GM12878 (cell line): ENCODE results near the gene CNTRL. TPM values are rescaled to one million over a fixed set of nuclear protein-coding genes. Genes with fewer than 3 reads are reported as not detected.

Experiments used
- ATAC-seq: fragments of 200-7000 bp; cut with Tn5 transposase; 3 replicates; pipeline ENCODE4 v1.9.1; 2020; ENCODE audit warnings: mild to moderate bottlenecking, moderate library complexity
- Bru-seq: library from RNA; stranded (reverse); fragments of 400-500 nt; gene quantifications from one replicate; lab custom pipeline; 2021; lab: Mats Ljungman, UMichigan
- BruChase-seq, 2 experiments: library from RNA; stranded (reverse); fragments of 400-500 nt; gene quantifications; one replicate each; lab custom pipeline; 2021; lab: Mats Ljungman, UMichigan
- BruUV-seq: library from RNA; stranded (reverse); fragments of 400-500 nt; replicated peaks from 2 replicates; lab custom pipeline; 2021; lab: Mats Ljungman, UMichigan
- CTCF ChIA-PET: fragments of 300-600 bp; sonication (Branson Sonifier 250); formaldehyde crosslinking; extraction: SDS; loops from one replicate; lab custom pipeline; 2021; ENCODE audit warnings: inconsistent platforms; lab: Yijun Ruan, JAX
- POLR2A ChIA-PET: fragments of 350-600 bp; formaldehyde crosslinking; extraction: SDS; loops from one replicate; lab custom pipeline; 2021; ENCODE audit warnings: inconsistent platforms; lab: Charles Lee
- RAD21 ChIA-PET: fragments of 300-600 bp; sonication (Branson Sonifier 250); formaldehyde crosslinking; loops from one replicate; lab custom pipeline; 2023; ENCODE audit warnings: antibody characterized with exemption; ENCODE audit not compliant: unreplicated experiment; lab: Charles Lee
- SMC1A ChIA-PET: fragments of 300-600 bp; sonication (Branson Sonifier 250); formaldehyde crosslinking; loops from one replicate; lab custom pipeline; 2023; ENCODE audit not compliant: unreplicated experiment, uncharacterized antibody; lab: Charles Lee
- DNase-seq: peaks from one replicate; pipeline ENCODE4 v3.0.0-alpha.2; 2011; ENCODE audit warnings: low read depth, low spot score
- FAIRE-seq: peaks from 3 replicates; lab custom pipeline; 2011; peaks lifted over from hg19 to GRCh38; lab: Jason Lieb, UNC
- H2AFZ ChIP-seq: 2 replicates; pipeline ENCODE4 v1.6.0; 2011; ENCODE audit warnings: low read depth, low read length, control low read depth; ENCODE audit not compliant: control insufficient read depth
- H3K27ac ChIP-seq: 2 replicates; pipeline ENCODE4 v1.5.1; 2011; ENCODE audit warnings: control low read depth; ENCODE audit not compliant: control insufficient read depth, insufficient read depth
- H3K27me3 ChIP-seq, 2 experiments: replicated peaks in 1 of 2; 2 replicates each; pipeline versions ENCODE4 v1.6.0 to v1.6.1; 2011; ENCODE audit warnings: low read length in 1 of 2; ENCODE audit not compliant: control insufficient read depth in 2 of 2, insufficient read depth in 2 of 2
- H3K36me3 ChIP-seq, 2 experiments: 2 replicates each; pipeline ENCODE4 v1.5.1; 2011; ENCODE audit warnings: low read length in 1 of 2; ENCODE audit not compliant: control insufficient read depth in 2 of 2, insufficient read depth in 2 of 2
- H3K4me1 ChIP-seq: 2 replicates; pipeline ENCODE4 v1.6.1; 2011; ENCODE audit warnings: mild to moderate bottlenecking, low read length, moderate library complexity, mixed read lengths; ENCODE audit not compliant: control insufficient read depth, insufficient read depth
- H3K4me2 ChIP-seq: 2 replicates; pipeline ENCODE4 v1.6.0; 2011; ENCODE audit warnings: control low read depth; ENCODE audit not compliant: control insufficient read depth, insufficient read depth
- H3K4me3 ChIP-seq: fragments of 200-600 bp; sonication (generic); 2 replicates; pipeline ENCODE4 v1.5.1; 2016
- H3K79me2 ChIP-seq: 2 replicates; pipeline ENCODE4 v1.6.0; 2011; ENCODE audit warnings: low read length; ENCODE audit not compliant: control insufficient read depth, insufficient read depth
- H3K9ac ChIP-seq: 2 replicates; pipeline ENCODE4 v1.8.0; 2011; ENCODE audit warnings: low read length, control low read depth, mixed read lengths; ENCODE audit not compliant: control insufficient read depth, insufficient read depth
- H3K9me3 ChIP-seq: replicated peaks from 3 replicates; pipeline ENCODE4 v1.5.1; 2011; ENCODE audit warnings: mild to moderate bottlenecking, low read length; ENCODE audit not compliant: control insufficient read depth, insufficient read depth
- H4K20me1 ChIP-seq: 2 replicates; pipeline ENCODE4 v1.6.0; 2011; ENCODE audit not compliant: control insufficient read depth, insufficient read depth
- BRCA1 ChIP-seq: IDR thresholded peaks from 2 replicates; pipeline ENCODE4 v1.6.1; 2011; ENCODE audit warnings: low read depth, low read length, improper control_type of control experiment
- CREB1 ChIP-seq: IDR thresholded peaks from 2 replicates; pipeline ENCODE4 v1.6.1; 2012; ENCODE audit warnings: low read depth, mild to moderate bottlenecking, inconsistent platforms
- DPF2 ChIP-seq: fragments of 450-650 bp; IDR thresholded peaks from 2 replicates; pipeline ENCODE4 v1.6.1; 2017; ENCODE audit warnings: mild to moderate bottlenecking
- EED ChIP-seq: sonication (generic); IDR thresholded peaks from 2 replicates; pipeline ENCODE4 v1.6.1; 2016; ENCODE audit warnings: antibody characterized with exemption, low read depth
- ELK1 ChIP-seq: IDR thresholded peaks from 2 replicates; pipeline ENCODE4 v1.6.1; 2012; ENCODE audit warnings: low read depth, low read length, improper control_type of control experiment
- KDM1A ChIP-seq: fragments of 200-600 bp; sonication (generic); IDR thresholded peaks from 2 replicates; pipeline ENCODE4 v1.6.1; 2016; ENCODE audit warnings: borderline replicate concordance
- MTA3 ChIP-seq: IDR thresholded peaks from 2 replicates; pipeline ENCODE4 v1.6.1; 2012; ENCODE audit warnings: low read length, inconsistent platforms, borderline replicate concordance
- RELB ChIP-seq: fragments of 450-650 bp; IDR thresholded peaks from 2 replicates; pipeline ENCODE4 v1.6.1; 2017; ENCODE audit warnings: low read depth, mild to moderate bottlenecking, moderate library complexity
- SMAD5 ChIP-seq: IDR thresholded peaks from 2 replicates; pipeline ENCODE4 v1.6.1; 2016; ENCODE audit warnings: antibody characterized with exemption, low read depth
- SUZ12 ChIP-seq: fragments of 200-600 bp; sonication (generic); IDR thresholded peaks from one replicate; pipeline ENCODE4 v1.6.1; 2018; ENCODE audit warnings: antibody characterized with exemption, mild to moderate bottlenecking; ENCODE audit not compliant: unreplicated experiment
- ZBTB4 ChIP-seq: fragments of 450-650 bp; formaldehyde crosslinking; IDR thresholded peaks from 2 replicates; pipeline ENCODE4 v1.4.0; 2022; ENCODE audit warnings: mild to moderate bottlenecking, moderate library complexity
- ZNF622 ChIP-seq: fragments of 450-650 bp; IDR thresholded peaks from 2 replicates; pipeline ENCODE4 v1.6.1; 2017; ENCODE audit warnings: mild to moderate bottlenecking, inconsistent platforms
- WGBS: methylation state at CpG from one replicate; pipeline ENCODE4 v1.1.6; 2016; ENCODE audit warnings: low lambda C conversion rate; ENCODE audit not compliant: insufficient replicate concordance, insufficient coverage; ENCODE audit errors: missing lambda C conversion rate; 5-methylcytosine and 5-hydroxymethylcytosine counted together
- in situ Hi-C: fragments of 300-500 bp; cut with MboI; formaldehyde crosslinking; loops from 9 replicates; pipeline ENCODE4 v1.14.3; 2018; ENCODE audit warnings: mixed read lengths
- intact Hi-C: fragments of 100-400 bp; cut with micrococcal nuclease; formaldehyde crosslinking; loops from one replicate; pipeline ENCODE4 v1.14.2; 2022; ENCODE audit not compliant: unreplicated experiment
- long read RNA-seq, 2 experiments: library from polyadenylated mRNA; unstranded; transcript quantifications; one replicate each; pipeline ENCODE4 v2.0.0, GENCODE V29; 2019 to 2020
- polyA minus RNA-seq, 3 experiments: library from RNA; depleted of rRNA, polyadenylated mRNA; stranded (reverse); fragments of >200 nt; gene quantifications; 2 replicates each; pipeline ENCODE4 v1.2.3, GENCODE V29; 2011
- polyA plus RNA-seq, 11 experiments: library from polyadenylated mRNA; depleted of rRNA in 4 of 11; unstranded in 6 of 11; stranded (reverse) in 5 of 11; fragments of >200 nt; fragmentation: Nextera tagmentation in 4 of 11; fragmentation: Illumina TruSeq in 1 of 11; extraction: Ambion mirVana in 4 of 11; extraction: Trizol in 1 of 11; gene quantifications; 1 replicate in 1 of 11; 2 replicates in 10 of 11; pipeline versions ENCODE4 v1.2.1 to v1.2.3, GENCODE V29; 2011 to 2016; ENCODE audit warnings: inconsistent platforms in 2 of 11, missing spikeins in 2 of 11, low read depth in 1 of 11
- total RNA-seq, 4 experiments: library from RNA; depleted of rRNA in 3 of 4; stranded (reverse); fragments of >200 nt in 3 of 4; fragmentation: Illumina TruSeq in 1 of 4; extraction: Trizol in 1 of 4; gene quantifications; 2 replicates each; pipeline versions ENCODE4 v1.2.1 to v1.2.3, GENCODE V29; 2013 to 2021

CNTRL gene
- 235 and 239 TPM in 2 replicates for total RNA-seq (2013; cell fraction: nucleolus; rRNA removed)
- total RNA-seq (2014; rRNA removed) (34.3 and 37.5 TPM in 2 replicates), total RNA-seq (2014; rRNA removed; fragmentation: Illumina TruSeq; extraction: Trizol) (65.4 and 66.3 TPM in 2 replicates), total RNA-seq (2021) (48.2 and 50.8 TPM in 2 replicates), polyA plus RNA-seq (2011; rRNA removed) (59.0 and 81.7 TPM in 2 replicates), polyA plus RNA-seq (2014; fragmentation: Illumina TruSeq; extraction: Trizol) (53.9 and 66.5 TPM in 2 replicates), polyA plus RNA-seq (2014; fragmentation: Nextera tagmentation; extraction: Ambion mirVana) (10 to 100 TPM; 20.0 to 22.0 TPM), polyA plus RNA-seq (2014; rRNA removed) (27.2 and 32.1 TPM in 2 replicates), polyA plus RNA-seq (2016; fragmentation: Nextera tagmentation; extraction: Ambion mirVana) (10 to 100 TPM; 37.3 to 40.2 TPM), polyA minus RNA-seq (2011; rRNA and poly(A)+ RNA removed) (53.4 and 58.4 TPM in 2 replicates), Bru-seq, nascent RNA (percentile 87 among the genes with signal in this experiment), BruChase-seq, experiment 1, labeled RNA remaining after a 6-hour chase (percentile 88 among the genes with signal in this experiment), BruChase-seq, experiment 2, labeled RNA remaining after a 2-hour chase (percentile 91 among the genes with signal in this experiment)
- polyA plus RNA-seq (2011; ENCODE audit: low read depth) = 13.6 TPM
- 28.0 and 29.2 TPM in 2 replicates for polyA plus RNA-seq (2011; cell fraction: cytosol; rRNA removed)
- polyA plus RNA-seq (2011; cell fraction: nucleus; rRNA removed) = 73.2 and 77.1 TPM in 2 replicates
- polyA plus RNA-seq (2012) = 18.0 and 24.3 TPM in 2 replicates
- 21.1 and 23.3 TPM in 2 replicates for polyA minus RNA-seq (2011; cell fraction: cytosol; rRNA and poly(A)+ RNA removed)
- polyA minus RNA-seq (2011; cell fraction: nucleus; rRNA and poly(A)+ RNA removed) = 48.0 and 77.5 TPM in 2 replicates
- long read RNA-seq, experiment 1, partial matches to known transcripts = 22 of 29 reads
- long read RNA-seq, experiment 1, other reads (novel, unspliced or antisense) = 7 of 29 reads
- long read RNA-seq, experiment 2, partial matches to known transcripts = 417 of 497 reads
- long read RNA-seq, experiment 2, other reads (novel, unspliced or antisense) = 78 of 497 reads

- H3K79me2 ChIP-seq = peaks cover 42% of the 10 kb centered on the region
- peak within 1 kb of the TSS; percentile 94 for H2AFZ ChIP-seq
- H3K9ac ChIP-seq = peak within 1 kb of the TSS; percentile 98
- TSS peak; percentile 96 for BruUV-seq
- no peaks in the 10 kb centered on the region for H3K36me3 ChIP-seq
- peak; percentile 62 for DNase-seq
- ChIA-PET SMC1A (interaction anchor here (1.4 to 8.9 kb wide), 4 partner anchors 13 to 93 kb away, joined by 4 to 66 read pairs (median 6); no protein-coding TSS in a partner anchor), POLR2A (interaction anchor here (0.6 to 2.0 kb wide), 4 partner anchors 9 to 47 kb away, joined by 3 to 5 read pairs (median 4); no protein-coding TSS in a partner anchor), CTCF (no interaction called here), RAD21 (interaction anchor here (1.5 kb wide), 1 partner anchor 83 kb away, joined by 3 read pairs; no protein-coding TSS in a partner anchor)
- H3K27ac ChIP-seq = peak within 1 kb of the TSS; percentile 98
- H3K4me1 ChIP-seq = peaks cover 29% of the 10 kb centered on the region
- H4K20me1 ChIP-seq = no peaks in the 10 kb centered on the region
- under 1% methylated on average over 65 of the region's 85 CpGs for WGBS
- H3K9me3 ChIP-seq = no peaks in the 10 kb centered on the region; the same call in 2 of the 3 replicates
- ATAC-seq = peak; percentile 84
- intact Hi-C loops (loop anchor here (5.0 kb wide), 2 partner anchors 48 to 142 kb away; no protein-coding TSS in a partner anchor), in situ Hi-C loops (no loop called here)
- peak within 1 kb of the TSS; percentile 91 for H3K4me3 ChIP-seq
- H3K27me3 ChIP-seq = no peaks in the 10 kb centered on the region
- peak; percentile 7 for FAIRE-seq
- peak within 1 kb of the TSS; percentile 97 for H3K4me2 ChIP-seq
- TF ChIP-seq SMAD5 (peak; percentile 70), MTA3 (peak; percentile 10; the same call in 1 of the 2 replicates), ELK1 (peak; percentile 21; the same call in 1 of the 2 replicates), BRCA1 (no peak), ZNF622 (no peak), SUZ12 (no peak), CREB1 (peak; percentile 40; the same call in 1 of the 2 replicates), DPF2 (peak; percentile 66), EED (peak; percentile 80; the same call in 1 of the 2 replicates), KDM1A (no peak), RELB (peak; percentile 70), ZBTB4 (CRISPR knock-in tag) (no peak)
Measured at GRCh38 chr9:121074370-121075250, at the start of gene CNTRL. CNTRL (plus strand) TSS chr9:121074955; CDS start chr9:121088327, 13,372 bp downstream.
